ENCODE measurements around the gene POLR2A.

The POLR2A gene

GRCh38 chr17:7443499-7444485 lies 40.4 kb upstream of the POLR2A start:
- peak; percentile 21 for DNase-seq (ENCODE audit: low read depth)
- TF ChIP-seq, protein P1, sequence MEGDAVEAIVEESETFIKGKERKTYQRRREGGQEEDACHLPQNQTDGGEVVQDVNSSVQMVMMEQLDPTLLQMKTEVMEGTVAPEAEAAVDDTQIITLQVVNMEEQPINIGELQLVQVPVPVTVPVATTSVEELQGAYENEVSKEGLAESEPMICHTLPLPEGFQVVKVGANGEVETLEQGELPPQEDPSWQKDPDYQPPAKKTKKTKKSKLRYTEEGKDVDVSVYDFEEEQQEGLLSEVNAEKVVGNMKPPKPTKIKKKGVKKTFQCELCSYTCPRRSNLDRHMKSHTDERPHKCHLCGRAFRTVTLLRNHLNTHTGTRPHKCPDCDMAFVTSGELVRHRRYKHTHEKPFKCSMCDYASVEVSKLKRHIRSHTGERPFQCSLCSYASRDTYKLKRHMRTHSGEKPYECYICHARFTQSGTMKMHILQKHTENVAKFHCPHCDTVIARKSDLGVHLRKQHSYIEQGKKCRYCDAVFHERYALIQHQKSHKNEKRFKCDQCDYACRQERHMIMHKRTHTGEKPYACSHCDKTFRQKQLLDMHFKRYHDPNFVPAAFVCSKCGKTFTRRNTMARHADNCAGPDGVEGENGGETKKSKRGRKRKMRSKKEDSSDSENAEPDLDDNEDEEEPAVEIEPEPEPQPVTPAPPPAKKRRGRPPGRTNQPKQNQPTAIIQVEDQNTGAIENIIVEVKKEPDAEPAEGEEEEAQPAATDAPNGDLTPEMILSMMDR (conservative IDR thresholded peaks at IDR 0.05; ENCODE audit: low read length), result no peak
- no peak overlapping the region for H3K4me3 ChIP-seq (ENCODE audit: low read length)

- peak within 1 kb of the TSS; percentile 37 for H3K4me3 ChIP-seq (ENCODE audit: low read length)
- no peak for DNase-seq (ENCODE audit: low read depth)
- TF ChIP-seq, protein P1 (conservative IDR thresholded peaks at IDR 0.05; ENCODE audit: low read length), result no peak
Observed at GRCh38 chr17:7444682-7445618, 39.2 kb upstream of the POLR2A start, which contains the start of gene CHRNB1. TSS of gene CHRNB1 (plus strand) at chr17:7445061. CDS start at chr17:7445128, 67 bp downstream.

DNA sequence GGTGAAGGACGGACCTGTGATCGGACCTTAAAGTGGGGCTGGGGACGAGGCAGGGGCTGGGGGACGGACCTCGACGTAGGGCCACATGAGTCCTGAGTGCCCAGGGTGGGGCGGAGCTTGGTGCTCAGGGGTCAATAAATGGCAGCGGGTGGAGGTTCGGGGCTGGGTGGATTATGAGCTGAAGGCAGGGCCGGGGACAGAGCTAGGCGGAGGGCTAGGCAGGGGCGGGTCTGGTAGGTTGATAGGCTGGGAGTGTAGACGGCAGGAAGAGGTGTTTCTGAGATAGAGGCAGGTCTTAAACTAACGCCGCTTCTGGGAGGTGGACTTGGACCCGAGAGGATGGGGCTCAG lies 38.6 kb upstream of the POLR2A start:
- TF ChIP-seq, protein P1 (conservative IDR thresholded peaks at IDR 0.05; ENCODE audit: low read length), result no peak
- peak overlapping the region; percentile 37 for H3K4me3 ChIP-seq (ENCODE audit: low read length)
- DNase-seq (ENCODE audit: low read depth), result no peak

DNA sequence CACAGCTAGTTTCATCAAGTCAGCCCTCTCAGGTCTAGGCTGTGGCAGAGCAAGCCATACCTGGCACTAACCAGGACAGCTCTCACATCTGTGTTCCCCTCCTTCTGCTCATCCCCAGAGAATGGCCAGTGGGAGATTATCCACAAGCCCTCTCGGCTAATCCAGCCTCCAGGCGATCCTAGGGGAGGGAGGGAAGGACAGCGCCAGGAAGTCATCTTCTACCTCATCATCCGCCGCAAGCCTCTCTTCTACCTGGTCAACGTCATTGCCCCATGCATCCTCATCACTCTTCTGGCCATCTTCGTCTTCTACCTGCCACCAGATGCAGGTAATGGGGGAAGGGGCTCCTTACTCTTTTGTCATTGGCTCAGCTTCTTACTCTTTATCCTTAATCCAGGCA lies 35.7 kb upstream of the POLR2A start:
- no peak for DNase-seq (ENCODE audit: low read depth)
- TF ChIP-seq, protein P1 (conservative IDR thresholded peaks at IDR 0.05; ENCODE audit: low read length), result no peak
- H3K4me3 ChIP-seq (ENCODE audit: low read length), result no peak overlapping the region

- no peak overlapping the region for H3K4me3 ChIP-seq (ENCODE audit: low read length)
- TF ChIP-seq, protein P1 (conservative IDR thresholded peaks at IDR 0.05; ENCODE audit: low read length), result no peak
- DNase-seq (ENCODE audit: low read depth), result no peak
Observed at GRCh38 chr17:7459961-7460545, 24.1 kb upstream of the POLR2A start.

- no peak overlapping the region for H3K4me3 ChIP-seq (ENCODE audit: low read length)
- TF ChIP-seq, protein P1 (conservative IDR thresholded peaks at IDR 0.05; ENCODE audit: low read length), result no peak
- no peak for DNase-seq (ENCODE audit: low read depth)
Observed at GRCh38 chr17:7460850-7461660, 23.1 kb upstream of the POLR2A start.
